Measurements from ENCODE around the gene DGAT2.

The DGAT2 gene

DNA sequence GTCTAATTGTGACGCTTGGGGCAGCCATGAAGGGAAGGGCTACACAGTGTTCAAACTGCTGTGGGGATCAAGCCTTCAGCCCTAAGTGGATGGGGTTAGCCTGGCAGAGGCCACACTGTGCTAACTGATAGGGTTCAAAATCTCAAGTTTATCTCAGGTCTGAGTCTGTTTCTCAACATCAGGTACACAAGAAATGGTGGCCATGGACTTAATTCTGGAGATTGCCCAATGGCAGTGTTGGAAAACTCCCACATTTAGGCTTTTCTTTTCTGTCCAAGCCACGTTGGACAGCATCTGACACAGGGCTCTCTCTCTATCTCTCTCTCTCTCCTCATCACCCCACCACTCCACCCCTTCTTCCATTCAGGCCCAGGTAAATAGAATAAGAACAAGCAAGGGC, 10.9 kb upstream of the DGAT2 start:
- DNase-seq, result no peak

DNA sequence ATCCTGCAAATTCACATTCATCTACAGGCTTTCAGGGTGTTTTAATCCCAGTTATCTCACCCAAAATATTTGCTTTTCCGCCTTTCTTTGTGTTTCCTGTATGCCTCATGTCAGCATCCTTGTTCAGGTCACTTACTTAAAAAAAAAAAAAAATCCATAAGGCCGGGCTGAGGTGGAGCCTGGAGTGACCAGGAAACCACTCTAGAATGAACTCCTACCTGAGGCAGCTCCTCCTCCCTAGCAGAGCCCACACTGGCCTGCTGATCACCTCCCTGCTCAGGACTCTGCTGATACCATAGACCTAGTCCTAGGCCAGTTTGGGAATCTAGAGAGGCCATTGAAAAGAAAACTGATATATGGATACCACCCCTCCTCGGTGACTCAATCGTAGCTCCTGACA, 8.7 kb upstream of the DGAT2 start:
- DNase-seq, result no peak

DNA sequence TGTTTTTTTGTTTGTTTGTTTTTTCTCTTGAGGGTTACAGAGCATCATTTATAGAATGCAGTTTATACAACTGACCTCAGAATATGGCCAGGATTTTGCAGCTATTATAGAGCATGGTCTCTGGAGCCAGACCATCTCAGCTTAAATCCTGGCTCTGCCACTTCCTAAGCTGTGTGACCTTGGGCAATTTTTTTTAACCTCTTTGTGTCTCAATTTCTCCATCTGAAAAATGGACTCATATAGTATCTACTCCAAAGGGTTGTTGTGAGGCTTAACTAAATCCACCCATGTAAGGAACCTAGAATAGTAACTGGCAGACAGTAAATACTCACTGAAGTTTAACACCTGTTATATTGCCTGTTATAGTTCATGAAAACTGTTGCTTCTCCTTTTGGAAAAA, 8.3 kb upstream of the DGAT2 start:
- DNase-seq, result no peak

DNA sequence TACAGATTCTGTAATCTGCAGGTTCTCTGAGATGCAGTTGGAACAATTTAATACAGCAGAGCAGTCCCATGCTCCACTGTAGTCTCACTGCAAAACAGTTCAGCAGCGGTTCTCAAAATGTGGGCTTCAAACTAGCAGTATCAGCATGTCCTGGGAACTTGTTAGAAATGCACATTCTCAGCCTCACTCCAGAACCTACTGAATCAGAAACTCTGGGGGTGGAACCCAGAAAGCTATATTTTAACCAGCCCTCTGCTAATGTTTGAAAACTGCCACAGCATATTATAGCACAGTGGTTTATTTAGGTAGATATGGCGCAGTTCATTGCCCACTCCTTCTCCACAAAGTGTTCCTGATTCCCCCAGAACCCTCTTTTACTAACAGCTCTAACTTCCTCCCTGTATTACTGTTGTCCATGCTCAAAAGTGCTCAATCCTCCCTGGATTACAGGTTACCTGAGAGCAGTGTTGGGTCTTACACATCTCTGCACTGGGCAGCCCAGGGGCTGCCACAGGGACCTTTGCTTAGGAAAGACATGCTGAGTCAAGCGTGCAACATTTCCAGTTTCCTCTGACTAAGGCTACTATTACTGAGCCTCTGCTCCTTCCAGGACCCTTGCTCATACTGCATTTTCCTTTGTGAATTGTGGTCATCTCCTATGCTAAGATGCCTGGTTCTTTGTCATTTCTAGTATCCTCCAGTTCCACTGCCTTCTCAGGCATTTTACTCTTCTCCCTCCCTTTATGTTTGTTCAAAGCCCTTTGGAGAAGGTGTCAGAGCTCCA, 7.7 kb upstream of the DGAT2 start:
- DNase-seq, result peak in 3 of 4 experiments; percentile 36 to 53 (median 53)

DNA sequence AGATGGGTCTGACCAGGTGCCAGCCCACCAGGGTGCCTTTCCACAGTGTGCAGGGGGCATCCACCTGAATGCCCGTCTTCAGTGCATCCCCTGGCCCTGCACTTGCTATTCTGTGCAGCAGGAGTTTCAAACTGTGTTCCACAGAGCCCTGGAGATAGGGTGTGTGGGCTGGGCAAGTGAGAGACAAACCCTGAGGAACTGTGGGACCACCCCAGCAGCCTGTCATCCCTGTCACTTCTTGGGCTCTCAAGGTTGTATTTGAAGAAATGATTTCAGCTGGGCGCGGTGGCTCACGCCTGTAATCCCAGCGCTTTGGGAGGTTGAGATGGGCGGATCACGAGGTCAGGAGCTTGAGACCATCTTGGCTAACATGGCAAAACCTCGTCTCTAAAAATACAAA, 6.4 kb upstream of the DGAT2 start:
- peak in 1 of 4 experiments; percentile 1 for DNase-seq

DNA sequence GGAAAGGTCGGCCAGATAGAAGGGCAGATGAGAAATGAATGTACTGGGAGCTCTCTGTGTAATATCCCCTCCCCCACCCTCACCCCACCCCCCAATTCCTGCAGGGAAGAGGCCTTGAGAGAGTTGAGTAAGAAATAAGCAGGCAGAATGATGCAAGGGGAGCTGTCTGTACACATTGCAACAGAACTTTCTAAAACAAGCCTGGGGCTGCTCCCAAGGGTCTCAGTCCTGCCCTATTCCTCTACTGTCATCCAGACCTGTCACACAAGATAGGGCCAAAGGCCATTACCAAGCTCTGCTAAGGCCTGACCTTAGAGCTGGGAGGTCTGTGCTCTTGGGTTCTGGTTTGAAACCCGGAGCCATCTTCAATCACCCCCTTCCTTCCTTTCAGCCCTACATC, 5.7 kb upstream of the DGAT2 start:
- peak in 3 of 4 experiments; percentile 52 to 62 (median 57) for DNase-seq

DNA sequence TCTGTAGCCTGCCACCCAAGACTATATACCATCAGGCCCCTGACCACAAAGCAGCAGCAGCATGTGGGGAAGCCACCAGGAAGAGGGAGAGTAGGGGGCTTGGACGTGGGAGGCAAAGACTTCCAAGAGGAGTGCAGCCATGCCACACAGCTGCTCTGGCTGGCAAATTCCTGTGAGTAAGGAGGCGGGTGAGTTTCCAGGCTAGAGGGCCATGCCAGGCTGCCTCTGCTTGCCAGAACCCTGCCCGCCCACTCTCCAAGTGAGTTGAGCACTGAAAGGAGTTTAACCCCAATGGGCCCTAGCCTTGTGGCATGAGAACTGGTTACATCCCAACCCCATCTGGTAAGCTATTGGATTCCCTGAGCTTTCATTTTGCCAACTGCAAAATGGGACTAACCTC, 4.7 kb upstream of the DGAT2 start:
- peak in 1 of 4 experiments; percentile 5 for DNase-seq

DNA sequence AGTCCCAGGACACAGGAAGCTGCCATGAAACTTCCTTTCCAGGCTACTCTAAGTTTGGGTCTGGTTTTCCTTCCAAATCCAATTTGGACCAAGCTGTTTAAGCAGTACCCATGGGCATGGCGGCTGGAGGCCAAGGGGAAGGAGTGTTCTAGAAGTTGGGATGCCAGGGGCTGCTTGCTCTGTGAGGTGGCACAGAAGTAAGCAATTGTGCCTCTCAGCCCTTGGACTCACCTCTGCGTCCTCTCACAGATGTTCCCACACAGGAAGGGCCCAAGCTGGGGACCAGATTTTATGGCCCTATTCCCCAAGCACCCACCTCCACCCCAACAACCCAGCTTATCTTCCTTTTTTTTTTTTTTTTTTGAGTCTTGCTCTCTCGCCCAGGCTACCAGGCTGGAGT, 3.5 kb upstream of the DGAT2 start:
- peak in 1 of 4 experiments; percentile 1 for DNase-seq

DNA sequence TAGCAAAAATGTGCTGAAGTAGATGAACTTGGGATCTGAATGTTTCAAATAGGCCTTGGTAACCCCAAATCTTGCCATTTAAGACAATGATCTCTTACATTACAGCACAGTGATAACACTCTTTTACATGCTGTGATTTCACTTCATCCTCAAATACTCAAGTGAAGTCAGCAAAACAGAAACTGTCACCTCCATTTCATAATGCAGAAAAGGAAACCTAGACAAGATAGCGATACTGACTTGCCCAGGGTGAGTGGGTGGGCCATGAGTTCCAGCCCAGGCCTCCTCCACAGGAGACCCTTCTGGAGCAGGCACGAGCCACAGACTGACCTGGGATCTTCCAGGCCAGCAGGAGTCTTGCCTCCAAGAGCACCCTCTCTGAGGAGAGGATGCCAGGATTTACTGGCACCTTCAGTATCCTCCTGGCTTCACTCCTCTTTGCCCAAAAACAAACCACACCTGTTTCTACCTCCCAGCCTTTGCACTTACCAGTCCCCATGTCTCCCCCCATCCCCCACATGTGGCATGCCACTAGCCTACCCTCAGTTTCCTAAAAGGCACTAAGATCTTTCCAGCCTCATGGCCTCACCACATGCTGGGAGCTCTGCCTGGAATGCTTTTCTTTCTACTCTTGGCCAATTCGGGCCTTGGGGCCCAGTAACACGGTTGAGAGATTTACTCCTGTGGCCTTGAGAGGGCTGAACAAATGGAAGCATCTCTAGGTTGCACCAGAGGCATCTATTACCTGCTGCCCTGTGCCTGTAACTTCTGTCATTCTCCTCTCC, 1.9 kb upstream of the DGAT2 start:
- peak in 2 of 4 experiments; percentile 7 to 19 for DNase-seq

DNA sequence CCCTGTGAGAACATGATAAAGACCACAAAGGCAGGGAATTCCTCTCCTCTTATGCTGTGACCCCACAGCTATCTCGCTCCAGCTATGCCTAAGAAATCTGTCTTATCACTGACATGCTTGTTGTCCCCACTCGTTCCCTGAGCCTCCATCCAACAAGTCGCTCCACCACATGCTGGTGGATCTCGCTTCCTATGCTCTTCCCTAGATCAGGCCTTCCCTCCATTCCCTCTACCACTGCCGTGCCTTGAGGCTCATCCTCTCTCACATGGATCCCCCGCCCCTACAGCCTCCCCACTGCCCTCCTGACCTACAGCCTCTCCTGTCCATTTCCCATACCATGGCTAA, 1.4 kb upstream of the DGAT2 start:
- no peak for DNase-seq

DNA sequence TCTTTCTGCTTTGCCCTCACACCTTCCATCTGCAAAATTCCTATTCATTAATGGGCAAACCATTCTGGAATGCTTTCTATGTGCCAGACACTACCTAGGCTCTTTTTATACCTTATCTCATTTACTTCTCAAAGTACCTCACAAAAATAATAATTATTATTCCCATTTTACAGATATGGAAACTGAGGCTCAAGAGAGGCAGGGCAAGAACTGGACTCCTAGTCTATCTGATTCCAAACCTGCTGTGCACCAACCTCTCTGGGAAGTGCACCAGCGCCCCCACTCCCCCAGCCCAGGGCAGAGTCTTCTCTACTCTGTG, 826 bp upstream of the DGAT2 start:
- no peak for DNase-seq

DNA sequence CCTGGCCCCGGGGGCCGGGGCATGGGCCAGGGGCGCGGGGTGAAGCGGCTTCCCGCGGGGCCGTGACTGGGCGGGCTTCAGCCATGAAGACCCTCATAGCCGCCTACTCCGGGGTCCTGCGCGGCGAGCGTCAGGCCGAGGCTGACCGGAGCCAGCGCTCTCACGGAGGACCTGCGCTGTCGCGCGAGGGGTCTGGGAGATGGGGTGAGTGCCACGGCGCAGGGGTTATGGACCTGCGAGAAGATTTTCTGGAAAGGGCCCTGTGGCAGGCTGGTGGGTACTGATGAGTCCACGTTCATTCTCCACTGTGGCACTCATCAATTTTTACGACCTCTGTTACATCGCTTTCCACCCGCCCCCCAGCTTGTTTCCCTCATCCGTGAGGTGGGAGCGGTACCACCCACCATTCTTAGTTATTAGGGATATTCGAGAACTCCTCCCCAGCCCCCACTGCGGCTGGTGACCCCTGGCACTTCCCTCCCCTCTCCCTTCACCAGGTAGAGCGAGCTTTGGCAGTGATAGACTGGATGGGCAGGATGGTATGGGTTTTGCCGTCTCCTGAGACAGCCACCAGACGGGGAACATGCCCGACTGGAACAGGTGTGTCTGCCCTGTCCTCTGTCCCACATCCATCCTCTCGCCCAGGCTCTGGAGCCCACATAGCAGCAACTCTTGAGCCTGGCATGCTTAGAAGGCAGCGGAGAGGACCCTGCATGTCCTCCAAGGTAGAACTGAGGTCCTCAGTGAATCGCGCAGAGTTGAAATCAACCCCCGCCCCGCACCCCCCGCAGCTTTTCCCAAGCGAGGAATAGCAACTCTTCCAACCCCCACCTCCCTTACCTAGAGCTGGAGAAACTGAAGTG, 562 bp downstream of the DGAT2 start:
- DNase-seq, result peak in 1 of 4 experiments; percentile 1

DNA sequence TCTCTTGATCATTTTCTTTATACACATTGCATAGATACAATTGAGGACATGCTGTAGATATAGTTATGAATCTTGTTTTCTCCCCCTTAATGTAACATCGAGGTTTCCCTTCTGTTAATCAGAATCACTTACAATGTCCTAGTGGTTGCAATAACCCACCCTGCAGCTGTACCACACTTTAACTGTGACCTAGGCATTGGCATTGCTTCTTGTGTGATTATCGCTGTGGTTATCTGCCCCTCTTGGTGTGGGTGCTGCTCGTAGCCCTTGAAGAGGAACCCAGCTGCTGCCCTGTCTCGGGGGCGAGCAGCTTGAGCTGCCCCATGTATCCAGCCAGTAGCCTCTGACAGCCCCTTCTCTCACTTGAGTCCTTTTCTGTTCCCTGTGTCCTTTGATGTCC, 1.5 kb downstream of the DGAT2 start:
- DNase-seq, result peak in 2 of 4 experiments; percentile 21 to 27

DNA sequence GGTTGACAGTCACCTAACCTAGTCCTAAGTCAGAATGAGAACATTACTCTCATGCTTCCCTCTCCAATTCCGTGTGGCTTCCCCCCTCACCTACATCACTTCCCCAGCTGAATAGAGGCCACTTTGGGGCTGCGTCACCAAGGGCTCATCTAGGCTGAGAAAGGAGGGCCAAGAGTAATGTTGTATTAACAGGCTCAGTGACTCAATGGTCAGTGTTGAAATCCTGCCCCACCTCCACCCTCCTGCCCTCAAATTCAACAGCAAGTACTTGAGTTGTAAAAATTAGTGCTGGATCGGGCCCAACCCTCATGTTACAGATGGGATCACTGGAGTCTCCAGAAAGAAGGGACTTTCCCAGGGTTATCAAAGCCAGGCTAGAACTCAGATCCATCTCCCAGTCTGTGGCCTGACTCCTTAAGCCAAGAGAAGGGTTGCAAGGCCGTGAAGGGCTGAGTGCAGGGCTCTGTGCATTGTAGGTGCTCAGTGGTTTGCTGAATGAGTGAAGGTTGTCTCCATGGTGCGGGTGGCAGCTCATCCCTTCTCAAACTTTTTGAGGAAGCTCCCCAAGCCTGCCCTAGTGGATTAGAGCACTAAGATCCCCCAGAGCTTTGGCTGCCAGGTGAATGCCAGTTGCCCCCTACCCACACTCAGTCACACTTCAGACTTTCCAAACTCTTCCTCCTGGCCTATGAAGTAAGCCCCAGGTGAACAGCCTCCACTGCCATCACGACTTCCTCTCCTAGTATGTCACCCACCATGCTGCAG, 3.2 kb downstream of the DGAT2 start:
- DNase-seq, result peak; percentile 84 to 93 (median 84)

DNA sequence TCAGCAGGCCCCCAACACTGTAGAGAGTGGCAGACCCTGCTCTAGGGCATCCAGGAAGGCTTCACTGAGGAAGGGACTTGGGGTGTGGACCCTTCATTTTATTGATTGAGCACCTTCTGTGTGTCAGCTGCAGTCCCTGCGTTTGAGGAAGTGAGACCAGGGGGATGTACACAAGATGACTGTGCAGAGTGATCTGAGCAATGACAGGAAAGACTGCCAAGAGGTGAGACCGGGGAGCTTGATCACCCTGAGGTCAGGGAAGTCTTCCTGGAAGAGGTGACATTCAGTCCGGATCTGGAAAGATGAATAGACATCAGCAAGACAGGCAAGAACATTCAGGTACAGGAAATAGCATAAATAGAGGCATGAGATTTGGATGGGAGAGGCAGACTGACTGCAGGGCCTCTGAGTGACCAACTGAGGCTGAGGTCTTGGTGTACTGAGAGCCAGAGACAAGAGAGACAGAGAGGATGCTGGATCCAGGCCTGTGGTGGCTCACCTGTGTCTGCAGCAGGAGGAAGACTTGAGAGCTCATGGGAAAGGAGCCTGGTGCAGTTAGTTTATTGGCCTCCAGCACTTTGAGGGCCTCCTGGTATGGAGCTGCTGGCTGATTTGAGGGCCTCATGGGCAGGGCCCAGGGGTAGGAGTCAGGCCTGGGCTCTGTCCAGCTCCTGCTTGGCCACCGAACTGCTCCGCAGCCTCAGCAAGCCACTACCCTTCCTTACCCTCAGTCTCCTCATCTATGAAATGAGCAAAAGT, 5.2 kb downstream of the DGAT2 start:
- peak; percentile 47 to 72 (median 68) for DNase-seq

DNA sequence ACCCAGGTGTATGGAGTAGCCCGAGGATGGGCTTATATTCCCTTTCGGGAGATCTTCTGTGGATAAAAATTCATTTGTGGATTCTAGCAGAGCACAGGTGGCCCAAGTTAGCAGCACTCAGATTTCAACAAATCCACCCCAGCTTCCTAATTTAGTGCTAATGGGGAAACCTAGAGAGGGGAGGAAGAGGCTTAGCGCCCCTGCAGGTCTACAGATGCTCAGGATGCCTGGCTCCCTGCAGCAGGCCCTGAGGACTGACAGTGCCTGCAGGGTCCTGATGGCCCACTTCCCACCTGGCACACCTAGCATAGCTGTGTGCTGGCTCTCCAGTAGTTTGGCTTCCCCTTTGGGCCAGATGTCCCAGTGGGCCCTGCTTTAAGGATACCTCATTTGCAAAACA, 6.5 kb downstream of the DGAT2 start:
- no peak for DNase-seq

DNA sequence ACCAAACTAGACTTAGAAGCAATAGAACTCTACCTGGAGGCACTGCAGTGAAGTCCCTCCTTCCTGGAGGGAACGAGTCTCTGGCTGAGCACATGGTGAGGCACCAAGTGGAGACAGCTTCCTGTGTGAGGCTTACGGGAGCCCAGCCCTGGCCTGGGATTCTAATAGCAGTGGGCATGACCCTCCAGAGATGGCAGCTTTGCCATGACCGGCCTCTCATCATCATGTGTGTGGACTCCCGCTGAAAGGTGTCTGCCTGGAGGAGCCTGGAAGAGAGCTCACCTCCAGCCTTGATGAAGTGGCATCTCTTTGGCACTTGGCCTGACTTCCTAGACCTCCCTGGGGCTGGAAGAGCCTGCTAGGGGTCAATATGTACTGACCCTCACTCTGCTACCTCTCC, 8.0 kb downstream of the DGAT2 start:
- DNase-seq, result no peak

DNA sequence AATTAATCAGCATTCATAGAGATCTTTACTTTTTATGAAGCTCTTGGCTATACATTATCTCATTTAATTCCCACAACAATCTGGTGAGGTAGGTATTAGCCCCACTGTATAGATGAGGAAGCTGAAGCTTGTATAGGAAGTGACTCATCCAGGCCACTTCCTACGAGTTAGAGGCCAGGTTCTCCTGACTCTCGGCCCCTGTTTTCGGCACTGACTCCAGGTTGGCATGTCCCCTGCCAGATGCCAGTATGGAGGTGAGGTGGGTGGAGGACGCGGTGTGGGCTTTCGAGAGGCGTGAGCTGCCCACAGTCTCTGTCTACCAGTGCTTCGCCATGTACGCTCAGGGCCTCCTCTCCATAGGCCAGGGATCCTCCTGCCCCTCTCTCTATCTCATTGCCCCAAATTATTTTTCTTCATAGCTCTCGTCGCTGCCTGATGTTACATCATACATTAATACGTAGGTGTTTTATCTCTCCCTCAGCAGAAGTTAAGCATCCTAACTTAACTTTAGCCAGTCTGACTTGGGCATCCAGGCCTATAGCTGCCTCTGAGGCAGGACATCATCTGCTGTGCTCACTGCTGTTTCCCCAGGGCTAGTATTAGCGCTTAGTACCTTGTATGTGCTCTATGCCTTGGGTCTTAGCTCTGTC, 9.0 kb downstream of the DGAT2 start:
- DNase-seq, result peak; percentile 56 to 77 (median 72)

DNA sequence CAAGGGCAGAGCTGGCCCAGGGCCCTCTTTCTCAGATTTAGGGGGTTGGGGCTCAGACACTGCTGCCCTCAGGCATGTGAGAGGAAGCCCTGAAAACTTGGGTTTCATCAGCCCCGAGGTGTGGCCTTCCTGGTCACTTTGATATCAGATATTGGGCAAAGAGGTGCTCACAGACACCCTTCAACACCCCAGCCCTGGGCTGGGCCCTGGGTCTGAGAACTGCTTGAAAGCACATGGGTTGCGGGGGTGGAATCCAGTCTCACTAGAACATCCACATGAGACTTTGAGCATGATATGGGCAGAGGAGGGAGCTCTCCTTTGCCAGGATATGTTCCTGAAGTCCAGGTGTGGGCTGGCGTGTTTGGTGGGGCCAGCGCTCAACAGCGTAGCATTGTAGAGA, 10.4 kb downstream of the DGAT2 start:
- DNase-seq, result no peak

DNA sequence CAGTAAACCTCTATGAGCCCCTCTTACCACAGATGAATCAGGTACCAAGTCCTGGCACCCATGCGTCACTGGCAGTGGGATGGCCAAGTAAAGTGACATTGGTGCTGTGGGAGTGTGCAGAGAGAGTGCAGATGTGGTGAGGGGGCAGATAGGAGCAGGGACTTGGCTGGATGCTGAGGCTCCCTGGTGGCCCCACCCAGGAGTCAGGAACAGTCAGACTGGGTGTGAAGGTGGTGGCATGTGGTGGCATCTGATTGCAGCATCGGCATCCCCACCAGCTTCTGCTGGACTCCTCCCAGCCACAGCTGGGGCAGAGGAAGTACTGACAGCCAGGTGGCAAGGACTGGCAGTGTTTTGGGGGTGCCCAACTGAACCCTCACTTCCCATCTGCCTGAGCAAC, 11.4 kb downstream of the DGAT2 start:
- no peak for DNase-seq

DNA sequence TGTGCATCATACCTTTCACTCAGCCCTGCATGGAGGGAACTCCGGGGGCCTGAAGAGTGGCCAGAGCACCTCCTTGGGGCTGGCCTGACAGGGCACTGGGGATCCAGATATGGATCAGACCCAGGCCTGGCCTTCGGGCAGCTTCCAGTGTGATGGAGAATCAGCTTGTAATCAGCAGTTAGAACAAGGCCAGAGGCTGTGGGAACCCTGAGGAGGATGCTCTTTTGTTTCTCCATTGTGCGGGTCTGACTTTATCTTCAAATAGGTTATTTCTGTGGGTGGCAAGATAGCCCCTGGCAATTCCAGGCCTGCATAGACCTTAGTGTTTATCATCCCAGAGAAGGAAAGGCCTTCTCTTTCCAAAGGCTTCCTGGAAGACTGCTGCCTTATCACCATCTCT, 12.3 kb downstream of the DGAT2 start:
- no peak for DNase-seq
